ENCODE results near the gene ITPKC. TPM values are rescaled to one million over a fixed set of nuclear protein-coding genes. Genes with fewer than 3 reads are reported as not detected.

The ITPKC gene
- total and polyA plus RNA-seq, 2 experiments from 2014 or later = 5.3 to 12.6 TPM

DNA sequence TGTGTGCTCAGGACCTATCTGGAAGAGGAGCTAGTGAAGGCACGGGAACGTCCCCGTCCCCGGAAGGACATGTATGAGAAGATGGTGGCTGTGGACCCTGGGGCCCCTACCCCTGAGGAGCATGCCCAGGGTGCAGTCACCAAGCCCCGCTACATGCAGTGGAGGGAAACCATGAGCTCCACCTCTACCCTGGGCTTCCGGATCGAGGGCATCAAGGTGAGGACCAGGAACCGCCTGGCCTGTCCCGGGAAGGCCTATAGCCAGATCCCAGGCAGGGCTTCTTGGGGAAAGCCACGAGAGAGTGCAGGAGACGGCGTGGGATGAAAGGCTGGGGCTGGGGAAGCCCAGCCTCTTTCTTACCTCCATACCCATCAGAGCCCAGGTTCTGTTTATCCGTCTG is 16.2 kb downstream of the ITPKC start (continued):
- TF ChIP-seq, protein P1, sequence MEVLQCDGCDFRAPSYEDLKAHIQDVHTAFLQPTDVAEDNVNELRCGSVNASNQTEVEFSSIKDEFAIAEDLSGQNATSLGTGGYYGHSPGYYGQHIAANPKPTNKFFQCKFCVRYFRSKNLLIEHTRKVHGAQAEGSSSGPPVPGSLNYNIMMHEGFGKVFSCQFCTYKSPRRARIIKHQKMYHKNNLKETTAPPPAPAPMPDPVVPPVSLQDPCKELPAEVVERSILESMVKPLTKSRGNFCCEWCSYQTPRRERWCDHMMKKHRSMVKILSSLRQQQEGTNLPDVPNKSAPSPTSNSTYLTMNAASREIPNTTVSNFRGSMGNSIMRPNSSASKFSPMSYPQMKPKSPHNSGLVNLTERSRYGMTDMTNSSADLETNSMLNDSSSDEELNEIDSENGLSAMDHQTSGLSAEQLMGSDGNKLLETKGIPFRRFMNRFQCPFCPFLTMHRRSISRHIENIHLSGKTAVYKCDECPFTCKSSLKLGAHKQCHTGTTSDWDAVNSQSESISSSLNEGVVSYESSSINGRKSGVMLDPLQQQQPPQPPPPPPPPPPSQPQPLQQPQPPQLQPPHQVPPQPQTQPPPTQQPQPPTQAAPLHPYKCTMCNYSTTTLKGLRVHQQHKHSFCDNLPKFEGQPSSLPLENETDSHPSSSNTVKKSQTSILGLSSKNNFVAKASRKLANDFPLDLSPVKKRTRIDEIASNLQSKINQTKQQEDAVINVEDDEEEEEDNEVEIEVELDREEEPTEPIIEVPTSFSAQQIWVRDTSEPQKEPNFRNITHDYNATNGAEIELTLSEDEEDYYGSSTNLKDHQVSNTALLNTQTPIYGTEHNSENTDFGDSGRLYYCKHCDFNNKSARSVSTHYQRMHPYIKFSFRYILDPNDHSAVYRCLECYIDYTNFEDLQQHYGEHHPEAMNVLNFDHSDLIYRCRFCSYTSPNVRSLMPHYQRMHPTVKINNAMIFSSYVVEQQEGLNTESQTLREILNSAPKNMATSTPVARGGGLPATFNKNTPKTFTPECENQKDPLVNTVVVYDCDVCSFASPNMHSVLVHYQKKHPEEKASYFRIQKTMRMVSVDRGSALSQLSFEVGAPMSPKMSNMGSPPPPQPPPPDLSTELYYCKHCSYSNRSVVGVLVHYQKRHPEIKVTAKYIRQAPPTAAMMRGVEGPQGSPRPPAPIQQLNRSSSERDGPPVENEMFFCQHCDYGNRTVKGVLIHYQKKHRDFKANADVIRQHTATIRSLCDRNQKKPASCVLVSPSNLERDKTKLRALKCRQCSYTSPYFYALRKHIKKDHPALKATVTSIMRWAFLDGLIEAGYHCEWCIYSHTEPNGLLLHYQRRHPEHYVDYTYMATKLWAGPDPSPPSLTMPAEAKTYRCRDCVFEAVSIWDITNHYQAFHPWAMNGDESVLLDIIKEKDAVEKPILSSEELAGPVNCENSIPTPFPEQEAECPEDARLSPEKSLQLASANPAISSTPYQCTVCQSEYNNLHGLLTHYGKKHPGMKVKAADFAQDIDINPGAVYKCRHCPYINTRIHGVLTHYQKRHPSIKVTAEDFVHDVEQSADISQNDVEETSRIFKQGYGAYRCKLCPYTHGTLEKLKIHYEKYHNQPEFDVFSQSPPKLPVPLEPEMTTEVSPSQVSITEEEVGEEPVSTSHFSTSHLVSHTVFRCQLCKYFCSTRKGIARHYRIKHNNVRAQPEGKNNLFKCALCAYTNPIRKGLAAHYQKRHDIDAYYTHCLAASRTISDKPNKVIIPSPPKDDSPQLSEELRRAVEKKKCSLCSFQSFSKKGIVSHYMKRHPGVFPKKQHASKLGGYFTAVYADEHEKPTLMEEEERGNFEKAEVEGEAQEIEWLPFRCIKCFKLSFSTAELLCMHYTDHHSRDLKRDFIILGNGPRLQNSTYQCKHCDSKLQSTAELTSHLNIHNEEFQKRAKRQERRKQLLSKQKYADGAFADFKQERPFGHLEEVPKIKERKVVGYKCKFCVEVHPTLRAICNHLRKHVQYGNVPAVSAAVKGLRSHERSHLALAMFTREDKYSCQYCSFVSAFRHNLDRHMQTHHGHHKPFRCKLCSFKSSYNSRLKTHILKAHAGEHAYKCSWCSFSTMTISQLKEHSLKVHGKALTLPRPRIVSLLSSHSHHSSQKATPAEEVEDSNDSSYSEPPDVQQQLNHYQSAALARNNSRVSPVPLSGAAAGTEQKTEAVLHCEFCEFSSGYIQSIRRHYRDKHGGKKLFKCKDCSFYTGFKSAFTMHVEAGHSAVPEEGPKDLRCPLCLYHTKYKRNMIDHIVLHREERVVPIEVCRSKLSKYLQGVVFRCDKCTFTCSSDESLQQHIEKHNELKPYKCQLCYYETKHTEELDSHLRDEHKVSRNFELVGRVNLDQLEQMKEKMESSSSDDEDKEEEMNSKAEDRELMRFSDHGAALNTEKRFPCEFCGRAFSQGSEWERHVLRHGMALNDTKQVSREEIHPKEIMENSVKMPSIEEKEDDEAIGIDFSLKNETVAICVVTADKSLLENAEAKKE (CRISPR knock-in tag; IDR thresholded peaks at IDR 0.05) = no peak
- no peak for TF ChIP-seq CREB1 (CRISPR knock-in tag; IDR thresholded peaks at IDR 0.05; ENCODE audit: low read depth)
- TF ChIP-seq, protein P2, sequence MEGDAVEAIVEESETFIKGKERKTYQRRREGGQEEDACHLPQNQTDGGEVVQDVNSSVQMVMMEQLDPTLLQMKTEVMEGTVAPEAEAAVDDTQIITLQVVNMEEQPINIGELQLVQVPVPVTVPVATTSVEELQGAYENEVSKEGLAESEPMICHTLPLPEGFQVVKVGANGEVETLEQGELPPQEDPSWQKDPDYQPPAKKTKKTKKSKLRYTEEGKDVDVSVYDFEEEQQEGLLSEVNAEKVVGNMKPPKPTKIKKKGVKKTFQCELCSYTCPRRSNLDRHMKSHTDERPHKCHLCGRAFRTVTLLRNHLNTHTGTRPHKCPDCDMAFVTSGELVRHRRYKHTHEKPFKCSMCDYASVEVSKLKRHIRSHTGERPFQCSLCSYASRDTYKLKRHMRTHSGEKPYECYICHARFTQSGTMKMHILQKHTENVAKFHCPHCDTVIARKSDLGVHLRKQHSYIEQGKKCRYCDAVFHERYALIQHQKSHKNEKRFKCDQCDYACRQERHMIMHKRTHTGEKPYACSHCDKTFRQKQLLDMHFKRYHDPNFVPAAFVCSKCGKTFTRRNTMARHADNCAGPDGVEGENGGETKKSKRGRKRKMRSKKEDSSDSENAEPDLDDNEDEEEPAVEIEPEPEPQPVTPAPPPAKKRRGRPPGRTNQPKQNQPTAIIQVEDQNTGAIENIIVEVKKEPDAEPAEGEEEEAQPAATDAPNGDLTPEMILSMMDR (conservative IDR thresholded peaks at IDR 0.05; ENCODE audit: low read depth in 2 of 2) = no peak

DNA sequence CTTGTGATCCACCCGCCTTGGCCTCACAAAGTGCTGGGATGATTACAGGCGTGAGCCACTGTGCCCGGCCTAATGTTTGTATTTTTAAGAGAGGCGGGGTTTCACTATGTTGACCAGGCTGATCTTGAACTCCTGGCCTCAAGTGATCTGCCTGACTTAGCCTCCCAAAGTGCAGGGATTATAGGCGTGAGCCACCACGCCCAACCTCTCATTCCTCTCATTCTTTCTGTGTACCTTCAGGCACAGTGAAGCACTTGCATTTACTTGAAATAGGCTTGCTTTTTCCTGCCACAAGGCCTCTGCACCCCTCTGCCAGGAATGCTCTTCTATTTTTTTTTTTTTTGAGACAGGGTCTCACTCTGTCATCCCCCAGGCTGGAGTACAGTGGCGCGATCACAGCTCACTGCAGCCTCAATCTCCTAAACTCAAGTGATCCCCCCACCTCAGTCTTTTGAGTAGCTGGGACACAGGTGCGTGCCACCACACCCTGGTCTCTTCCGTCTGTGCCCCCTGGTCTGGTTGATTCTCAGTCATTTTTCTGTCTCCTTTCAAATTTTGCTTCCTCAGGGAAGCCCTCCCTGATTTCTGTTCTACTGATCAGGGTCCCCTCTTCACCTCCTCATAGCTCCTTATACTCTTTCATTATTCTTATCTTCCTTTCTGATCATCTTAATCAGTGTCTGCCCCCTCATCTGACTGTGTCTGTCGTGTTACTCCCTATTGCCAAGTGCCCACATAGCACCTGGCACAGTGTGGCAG is 18.3 kb downstream of the ITPKC start:
- Mint-ChIP-seq H3K4me3 (no peak overlapping the region; the same call in 2 of the 3 replicates), H3K27ac (no peak overlapping the region), H3K27me3 (ENCODE audit: insufficient read depth, low read depth, poor library complexity) (peaks cover 10% of the 10 kb centered on the region), H3K9me3 (0 out of 3 replicates have a peak, but pooled peaks cover 3% of the 10 kb centered on the region), H3K36me3 (ENCODE audit: low read depth) (peaks cover 53% of the 10 kb centered on the region), H3K4me1 (no peaks in the 10 kb centered on the region)
- Histone ChIP-seq H3F3A (replicated peaks; ENCODE audit: low read depth) (no peaks in the 10 kb centered on the region), H4K20me1 (replicated peaks; ENCODE audit: insufficient read depth) (no peaks in the 10 kb centered on the region; the same call in 1 of the 2 replicates), H3K27me3 (ENCODE audit: insufficient read depth) (no peaks in the 10 kb centered on the region), H3K4me2 (no peak overlapping the region), H3K4me1 (ENCODE audit: insufficient read depth) (no peaks in the 10 kb centered on the region), H3K9me2 (ENCODE audit: insufficient read depth) (no peaks in the 10 kb centered on the region), H2AFZ (no peak overlapping the region), H3K4me3 (no peak overlapping the region), H3K79me2 (replicated peaks; ENCODE audit: insufficient read depth) (no peaks in the 10 kb centered on the region), H3K27ac (ENCODE audit: low read depth) (no peak overlapping the region), H3K36me3 (ENCODE audit: insufficient read depth) (peaks cover 7% of the 10 kb centered on the region)
- TF ChIP-seq EZH2phosphoT487 (IDR thresholded peaks at IDR 0.05; ENCODE audit: unreplicated experiment) = no peak
- TF ChIP-seq, protein P3, sequence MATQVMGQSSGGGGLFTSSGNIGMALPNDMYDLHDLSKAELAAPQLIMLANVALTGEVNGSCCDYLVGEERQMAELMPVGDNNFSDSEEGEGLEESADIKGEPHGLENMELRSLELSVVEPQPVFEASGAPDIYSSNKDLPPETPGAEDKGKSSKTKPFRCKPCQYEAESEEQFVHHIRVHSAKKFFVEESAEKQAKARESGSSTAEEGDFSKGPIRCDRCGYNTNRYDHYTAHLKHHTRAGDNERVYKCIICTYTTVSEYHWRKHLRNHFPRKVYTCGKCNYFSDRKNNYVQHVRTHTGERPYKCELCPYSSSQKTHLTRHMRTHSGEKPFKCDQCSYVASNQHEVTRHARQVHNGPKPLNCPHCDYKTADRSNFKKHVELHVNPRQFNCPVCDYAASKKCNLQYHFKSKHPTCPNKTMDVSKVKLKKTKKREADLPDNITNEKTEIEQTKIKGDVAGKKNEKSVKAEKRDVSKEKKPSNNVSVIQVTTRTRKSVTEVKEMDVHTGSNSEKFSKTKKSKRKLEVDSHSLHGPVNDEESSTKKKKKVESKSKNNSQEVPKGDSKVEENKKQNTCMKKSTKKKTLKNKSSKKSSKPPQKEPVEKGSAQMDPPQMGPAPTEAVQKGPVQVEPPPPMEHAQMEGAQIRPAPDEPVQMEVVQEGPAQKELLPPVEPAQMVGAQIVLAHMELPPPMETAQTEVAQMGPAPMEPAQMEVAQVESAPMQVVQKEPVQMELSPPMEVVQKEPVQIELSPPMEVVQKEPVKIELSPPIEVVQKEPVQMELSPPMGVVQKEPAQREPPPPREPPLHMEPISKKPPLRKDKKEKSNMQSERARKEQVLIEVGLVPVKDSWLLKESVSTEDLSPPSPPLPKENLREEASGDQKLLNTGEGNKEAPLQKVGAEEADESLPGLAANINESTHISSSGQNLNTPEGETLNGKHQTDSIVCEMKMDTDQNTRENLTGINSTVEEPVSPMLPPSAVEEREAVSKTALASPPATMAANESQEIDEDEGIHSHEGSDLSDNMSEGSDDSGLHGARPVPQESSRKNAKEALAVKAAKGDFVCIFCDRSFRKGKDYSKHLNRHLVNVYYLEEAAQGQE (IDR thresholded peaks at IDR 0.05; ENCODE audit: unreplicated experiment) = no peak
- no peak for TF ChIP-seq ZNF114 (CRISPR knock-in tag; IDR thresholded peaks at IDR 0.05)
- TF ChIP-seq, protein P4, sequence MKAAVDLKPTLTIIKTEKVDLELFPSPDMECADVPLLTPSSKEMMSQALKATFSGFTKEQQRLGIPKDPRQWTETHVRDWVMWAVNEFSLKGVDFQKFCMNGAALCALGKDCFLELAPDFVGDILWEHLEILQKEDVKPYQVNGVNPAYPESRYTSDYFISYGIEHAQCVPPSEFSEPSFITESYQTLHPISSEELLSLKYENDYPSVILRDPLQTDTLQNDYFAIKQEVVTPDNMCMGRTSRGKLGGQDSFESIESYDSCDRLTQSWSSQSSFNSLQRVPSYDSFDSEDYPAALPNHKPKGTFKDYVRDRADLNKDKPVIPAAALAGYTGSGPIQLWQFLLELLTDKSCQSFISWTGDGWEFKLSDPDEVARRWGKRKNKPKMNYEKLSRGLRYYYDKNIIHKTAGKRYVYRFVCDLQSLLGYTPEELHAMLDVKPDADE (IDR thresholded peaks at IDR 0.05) = no peak
- no peak for TF ChIP-seq NANOG (IDR thresholded peaks at IDR 0.05; ENCODE audit: borderline replicate concordance)
- no peak for TF ChIP-seq CREB1 (CRISPR knock-in tag; IDR thresholded peaks at IDR 0.05; ENCODE audit: low read depth)
- no peak for TF ChIP-seq ZNF331 (CRISPR knock-in tag; IDR thresholded peaks at IDR 0.05; ENCODE audit: low read depth)
- TF ChIP-seq POLR2AphosphoS5 (IDR thresholded peaks at IDR 0.05; ENCODE audit: low read depth) = no peak
- no peak for TF ChIP-seq EZH2 (IDR thresholded peaks at IDR 0.05; ENCODE audit: low read depth, unreplicated experiment)
- no peak for DNase-seq (ENCODE audit: low spot score)
- no peak for ATAC-seq

Data from GM23338 (cell line).